GM18868 (cell line): ENCODE results near the gene CBFA2T2.
A peak's percentile ranks its signal among the peaks of the same experiment; 100 is the strongest.
"Not testable (repeated sequence)": the region's sequence is repeated elsewhere in the genome, so short reads cannot be mapped to it uniquely, and the experiment has no call there.

Experiments used
- ATAC-seq: cut with Tn5 transposase; IDR thresholded peaks from one replicate; pipeline ENCODE4 v1.9.1; 2021; ENCODE audit warnings: mild to moderate bottlenecking, moderate library complexity; ENCODE audit not compliant: unreplicated experiment

CBFA2T2 gene

GRCh38 chr20:33470457-33470856 is 19.4 kb upstream of the CBFA2T2 start:
- ATAC-seq = no peak

GRCh38 chr20:33470866-33471265 is 19.0 kb upstream of the CBFA2T2 start:
- no peak for ATAC-seq

GRCh38 chr20:33472868-33473435 is 16.9 kb upstream of the CBFA2T2 start:
- ATAC-seq = no peak

- ATAC-seq = no peak
Measured at GRCh38 chr20:33474097-33474873, 15.6 kb upstream of the CBFA2T2 start.

GRCh38 chr20:33474963-33475362 is 14.9 kb upstream of the CBFA2T2 start:
- ATAC-seq = no peak

GRCh38 chr20:33475381-33476152 is 14.3 kb upstream of the CBFA2T2 start:
- ATAC-seq = no peak

- ATAC-seq = no peak
Measured at GRCh38 chr20:33477386-33478234, 12.3 kb upstream of the CBFA2T2 start.

- ATAC-seq = no peak
Measured at GRCh38 chr20:33480048-33480447, 9.8 kb upstream of the CBFA2T2 start.

GRCh38 chr20:33481431-33481941 is 8.4 kb upstream of the CBFA2T2 start:
- no peak for ATAC-seq

GRCh38 chr20:33482581-33482980 is 7.3 kb upstream of the CBFA2T2 start:
- ATAC-seq = no peak

GRCh38 chr20:33483186-33483585 is 6.7 kb upstream of the CBFA2T2 start:
- ATAC-seq = not testable (repeated sequence)

- no peak for ATAC-seq
Measured at GRCh38 chr20:33488201-33488600, 1.7 kb upstream of the CBFA2T2 start.

GRCh38 chr20:33488661-33489494 is 1.0 kb upstream of the CBFA2T2 start:
- not testable (repeated sequence) for ATAC-seq

GRCh38 chr20:33489495-33490022 is 337 bp upstream of the CBFA2T2 start:
- ATAC-seq = peak; percentile 94

- no peak for ATAC-seq
Measured at GRCh38 chr20:33490934-33491656, 1.2 kb downstream of the CBFA2T2 start.

GRCh38 chr20:33493076-33493766 is 3.3 kb downstream of the CBFA2T2 start:
- ATAC-seq = no peak

GRCh38 chr20:33496776-33497175 is 6.9 kb downstream of the CBFA2T2 start:
- not testable (repeated sequence) for ATAC-seq

GRCh38 chr20:33499355-33499754 is 9.5 kb downstream of the CBFA2T2 start:
- no peak for ATAC-seq
